Brain microvascular endothelial cell (primary cell): Measurements from ENCODE around the gene MED16.

Source experiments
- DNase-seq: peaks from one replicate; pipeline ENCODE4 v3.0.0-alpha.2; 2020
- H3K27ac ChIP-seq: fragments of 250-450 bp; sonication (Bioruptor Pico); 2 replicates; pipeline ENCODE4 v1.5.1; 2020; ENCODE audit warnings: mild to moderate bottlenecking, moderate library complexity
- H3K27me3 ChIP-seq: fragments of 250-450 bp; sonication (Bioruptor Pico); replicated peaks from 2 replicates; pipeline ENCODE4 v1.5.1; 2020; ENCODE audit warnings: mild to moderate bottlenecking
- H3K36me3 ChIP-seq: fragments of 250-450 bp; sonication (Bioruptor Pico); replicated peaks from 2 replicates; pipeline ENCODE4 v1.5.1; 2020; ENCODE audit warnings: mild to moderate bottlenecking
- H3K4me3 ChIP-seq: 2 replicates; pipeline ENCODE4 v1.5.1; 2011; ENCODE audit warnings: low read depth, mild to moderate bottlenecking, control low read depth, low read length, moderate library complexity
- CTCF ChIP-seq: IDR thresholded peaks from 2 replicates; pipeline ENCODE4 v1.5.1; 2011; ENCODE audit warnings: low read depth, mild to moderate bottlenecking, moderate library complexity, low read length, control low read depth, inconsistent platforms; ENCODE audit errors: missing control alignments
- in situ Hi-C: cut with HindIII; loops from 2 replicates; pipeline ENCODE4 v1.10.0; 2017; ENCODE audit warnings: low sequenced_read_pairs, low pct_ligation_motif_present

The MED16 gene

GRCh38 chr19:913080-913748 is 20.2 kb upstream of the MED16 start, which contains the start of gene R3HDM4:
TSS of gene R3HDM4 (minus strand) at chr19:913219. CDS start at chr19:913157, 62 bp downstream.
- Histone ChIP-seq H3K4me3 (peak within 1 kb of the TSS; percentile 80), H3K27me3 (peaks cover 14% of the 10 kb centered on the region)
- in situ Hi-C loops: no loop called here

GRCh38 chr19:912181-913079 is 19.4 kb upstream of the MED16 start:
- DNase-seq: no peak
- in situ Hi-C loops: no loop called here
- no peak for TF ChIP-seq CTCF
- Histone ChIP-seq H3K27me3 (peaks cover 6% of the 10 kb centered on the region), H3K27ac (no peak overlapping the region), H3K36me3 (no peaks in the 10 kb centered on the region), H3K4me3 (peak overlapping the region; percentile 80)

More at GRCh38 chr19:913080-913748, 20.2 kb upstream of the MED16 start, which contains the start of gene R3HDM4:
- TF ChIP-seq CTCF: no peak
- Histone ChIP-seq H3K27ac (peak within 1 kb of the TSS; percentile 28), H3K36me3 (no peaks in the 10 kb centered on the region)
- no peak for DNase-seq

- Histone ChIP-seq H3K4me3 (peak overlapping the region; percentile 39), H3K27me3 (no peaks in the 10 kb centered on the region), H3K36me3 (no peaks in the 10 kb centered on the region), H3K27ac (no peak overlapping the region)
- in situ Hi-C loops: no loop called here
- no peak for TF ChIP-seq CTCF
- no peak for DNase-seq
Observed at GRCh38 chr19:911197-912033, 18.4 kb upstream of the MED16 start.

GRCh38 chr19:907183-907853 is 14.3 kb upstream of the MED16 start:
- in situ Hi-C loops: no loop called here
- Histone ChIP-seq H3K4me3 (no peak overlapping the region), H3K36me3 (no peaks in the 10 kb centered on the region), H3K27me3 (no peaks in the 10 kb centered on the region), H3K27ac (no peak overlapping the region)
- DNase-seq: no peak
- no peak for TF ChIP-seq CTCF

GRCh38 chr19:906480-906879 is 13.5 kb upstream of the MED16 start:
- H3K36me3 ChIP-seq: peaks cover 3% of the 10 kb centered on the region
- in situ Hi-C loops: no loop called here
- no peak for DNase-seq
- no peak overlapping the region for H3K4me3 ChIP-seq
- TF ChIP-seq CTCF: no peak
- H3K27me3 ChIP-seq: no peaks in the 10 kb centered on the region
- H3K27ac ChIP-seq: no peak overlapping the region
